SH-SY5Y (cell line): Measurements from ENCODE around the gene TRIAP1.

ENCODE experiments used
- GATA2 ChIP-seq: IDR thresholded peaks from 2 replicates; pipeline ENCODE4 v1.6.1; 2011; ENCODE audit warnings: mild to moderate bottlenecking, low read depth, low read length
- GATA3 ChIP-seq: IDR thresholded peaks from 2 replicates; pipeline ENCODE4 v1.6.1; 2011; ENCODE audit warnings: low read depth, mild to moderate bottlenecking, low read length, moderate library complexity

Gene TRIAP1

DNA sequence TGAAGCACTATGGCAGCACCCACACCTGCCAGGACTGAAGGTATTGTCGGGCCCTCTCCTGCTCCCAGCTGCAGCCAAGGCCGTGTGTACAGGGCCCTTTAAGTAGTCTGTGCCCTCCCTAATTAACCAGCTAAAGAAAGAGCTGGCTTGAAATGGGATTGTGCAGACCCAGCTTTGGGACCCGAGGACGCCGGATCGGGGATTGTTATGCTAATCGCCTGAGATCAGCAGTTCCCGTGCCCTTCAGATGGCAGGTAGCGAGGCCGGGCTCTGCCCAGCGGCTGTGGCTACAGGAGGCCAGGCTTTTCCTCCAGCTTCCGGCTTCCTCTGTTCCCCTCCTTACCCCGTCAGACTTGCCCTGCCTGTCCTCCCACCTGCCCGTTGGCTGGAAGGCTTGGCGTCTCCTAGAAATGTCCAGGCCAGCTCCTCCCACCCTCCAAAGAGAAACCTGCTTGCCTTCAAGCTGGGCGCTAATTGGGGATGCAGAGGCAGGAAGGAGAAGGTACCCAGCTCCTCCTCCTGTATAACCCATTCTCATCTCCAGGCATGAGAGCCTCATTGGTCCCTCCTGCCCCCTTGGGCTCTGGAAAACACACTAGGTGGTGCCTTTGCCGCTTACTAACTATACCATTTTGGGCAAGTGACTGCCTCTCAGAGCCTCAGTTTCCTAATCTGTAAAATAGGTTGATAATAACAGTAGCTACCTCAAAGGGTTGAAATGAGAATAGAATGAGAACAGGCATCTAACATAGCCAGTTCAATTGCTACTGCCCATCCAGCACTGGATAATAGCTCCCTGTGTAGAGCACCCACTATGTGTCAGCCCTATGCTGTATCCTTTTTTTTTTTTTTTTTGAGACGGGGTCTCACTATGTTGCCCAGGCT lies 51.5 kb downstream of the TRIAP1 start:
- TF ChIP-seq GATA3 (no peak), GATA2 (no peak)
